DMS 273 (cell line): ENCODE measurements around the gene ACAP2.
"Not testable (repeated sequence)": the region's sequence is repeated elsewhere in the genome, so short reads cannot be mapped to it uniquely, and the experiment has no call there.

Experiments used
- DNase-seq: peaks from one replicate; lab custom pipeline; 2025; ENCODE audit not compliant: unreplicated experiment; lab: John Stamatoyannopoulos, UW

The ACAP2 gene

DNA sequence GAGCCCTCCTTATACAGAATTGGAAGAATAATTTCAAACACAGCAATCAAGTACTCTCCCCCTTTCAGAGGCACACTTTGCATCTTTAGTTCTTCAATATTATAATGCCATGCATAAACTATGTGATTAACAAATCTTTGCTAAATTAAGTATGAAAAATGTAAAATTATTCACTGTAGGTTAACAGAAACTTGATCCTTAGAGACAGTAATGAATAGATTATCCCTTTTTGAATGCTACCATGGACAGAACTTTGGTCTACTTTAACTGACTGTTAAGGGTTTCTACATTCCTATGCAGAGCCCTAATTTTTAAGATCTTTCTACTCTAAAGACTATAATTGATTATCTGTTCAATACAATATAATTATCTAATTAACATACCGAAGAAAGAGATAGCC, 146.2 kb downstream of the ACAP2 start:
- DNase-seq = no peak

DNA sequence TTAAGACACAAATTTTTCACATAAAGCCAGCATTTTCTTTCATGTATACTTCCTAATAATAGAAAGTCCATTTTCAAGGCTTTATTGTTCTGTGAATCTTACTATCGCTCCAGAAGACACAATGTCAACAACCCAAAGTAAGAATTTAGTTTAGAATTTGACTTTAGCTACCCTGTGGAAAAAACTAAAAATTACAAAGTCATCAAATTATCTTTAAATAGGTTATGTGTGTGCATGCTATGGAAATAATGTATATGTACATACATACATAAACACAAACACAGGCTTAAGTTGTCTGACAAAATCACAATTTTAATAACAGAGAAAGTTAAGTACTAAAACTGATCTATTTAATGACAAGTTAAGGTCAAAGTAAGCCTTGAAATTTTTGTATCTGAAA, 151.7 kb downstream of the ACAP2 start:
- no peak for DNase-seq

DNA sequence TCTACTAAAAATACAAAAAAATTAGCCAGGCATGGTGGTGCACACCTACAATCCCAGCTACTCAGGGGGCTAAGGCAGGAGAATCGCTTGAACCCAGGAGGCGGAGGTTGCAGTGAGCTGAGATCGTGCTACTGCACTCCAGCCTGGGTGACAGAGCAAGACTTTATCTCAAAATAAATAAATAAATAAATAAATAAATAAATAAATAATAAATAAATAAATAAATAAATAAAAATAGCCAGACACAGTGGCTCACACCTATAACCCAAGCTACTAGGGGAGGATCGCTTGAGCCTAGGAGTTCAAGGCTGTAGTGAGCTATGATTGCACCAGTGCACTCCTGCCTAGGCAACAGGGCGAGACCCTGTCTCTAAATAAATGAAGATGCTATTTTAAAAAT, 152.2 kb downstream of the ACAP2 start:
- DNase-seq = not testable (repeated sequence)

DNA sequence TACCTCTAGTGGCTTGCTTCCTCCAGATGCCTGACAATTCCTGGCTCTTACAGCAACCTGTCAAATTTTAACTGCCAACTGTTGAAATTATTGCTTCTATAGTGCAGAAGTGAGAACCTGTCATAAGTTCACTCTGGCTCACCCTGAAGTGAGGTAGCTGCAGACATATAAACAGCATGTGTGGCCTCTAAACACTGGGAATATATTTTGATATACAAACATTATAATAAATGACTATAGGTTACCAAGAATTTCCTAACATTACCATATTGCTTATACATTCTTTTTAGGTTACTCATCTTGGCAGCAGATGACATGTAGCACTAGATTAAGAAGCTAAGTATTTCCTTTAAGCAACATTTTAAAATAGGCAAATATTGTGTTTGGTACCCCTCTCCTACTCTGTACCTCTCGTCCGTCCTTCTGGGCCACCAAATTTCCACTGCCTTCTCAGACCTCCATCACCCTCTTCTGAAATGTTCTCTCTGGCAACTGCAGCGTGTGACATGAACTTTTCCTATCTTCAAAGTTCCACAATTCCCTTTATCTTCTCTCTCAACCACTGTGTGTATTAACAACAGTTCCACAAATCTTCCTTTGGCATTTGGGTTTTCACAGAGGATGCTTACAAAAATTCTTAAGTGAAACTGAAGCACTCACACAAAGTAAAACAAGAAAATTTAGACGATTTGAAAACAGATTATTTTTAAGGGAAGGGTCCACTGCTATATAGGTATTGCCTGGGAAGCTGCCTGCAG, 156.5 kb downstream of the ACAP2 start:
- DNase-seq = no peak

DNA sequence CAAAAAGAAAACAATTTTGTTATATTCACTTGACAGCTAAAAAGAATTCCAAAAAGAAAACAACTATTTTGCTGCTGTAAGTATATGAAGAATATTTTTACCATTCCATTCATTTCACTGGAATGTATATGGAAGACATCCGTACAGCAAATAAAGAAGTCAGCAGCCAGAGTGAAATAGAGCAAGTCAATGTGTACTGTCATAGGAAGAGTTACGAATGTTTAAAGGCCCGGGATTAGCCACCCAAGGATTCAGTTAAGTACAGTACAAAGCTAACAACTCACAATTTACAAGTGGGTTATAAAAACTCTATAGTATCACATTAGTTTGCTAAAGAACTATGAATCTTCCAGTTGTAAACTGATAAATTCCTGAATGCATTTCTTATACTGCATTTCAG, 157.4 kb downstream of the ACAP2 start:
- DNase-seq = no peak

DNA sequence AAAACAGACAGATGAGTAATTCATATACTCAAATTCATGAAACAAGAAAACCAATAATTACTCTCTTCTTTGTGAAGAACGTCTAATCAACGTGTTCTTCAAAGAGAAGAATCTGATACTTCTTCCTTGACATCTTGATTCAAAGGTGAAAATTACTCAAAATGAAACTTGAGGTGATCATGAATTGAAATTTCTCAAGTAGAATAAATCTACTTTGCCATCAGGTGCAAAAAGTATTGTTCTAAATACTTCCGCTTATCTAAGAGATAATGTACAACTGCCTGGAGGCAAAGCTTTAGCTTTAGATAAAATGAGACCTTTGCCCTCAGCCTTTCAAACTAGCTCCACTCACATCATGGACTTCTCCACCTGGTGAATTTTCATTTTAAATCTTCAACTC, 158.0 kb downstream of the ACAP2 start:
- DNase-seq = no peak

DNA sequence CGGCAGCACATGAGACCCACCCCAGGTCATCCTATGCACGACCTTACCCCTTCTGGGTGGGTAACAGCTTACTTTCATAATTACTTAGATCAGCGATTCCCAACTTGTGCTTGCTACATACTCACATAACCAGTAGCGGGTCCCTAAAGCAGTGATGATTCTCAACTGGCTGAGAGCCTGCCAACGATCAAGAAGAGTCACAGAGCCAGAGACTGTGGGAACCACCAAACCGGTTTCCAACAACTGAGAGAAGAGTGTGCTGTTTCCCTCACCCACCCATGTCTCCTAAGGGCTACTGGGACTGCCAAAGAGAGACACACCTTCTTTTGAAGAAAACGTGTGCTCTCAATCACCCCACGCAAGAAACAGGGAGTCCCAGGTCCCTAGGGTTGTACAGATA, 159.9 kb downstream of the ACAP2 start:
- no peak for DNase-seq

DNA sequence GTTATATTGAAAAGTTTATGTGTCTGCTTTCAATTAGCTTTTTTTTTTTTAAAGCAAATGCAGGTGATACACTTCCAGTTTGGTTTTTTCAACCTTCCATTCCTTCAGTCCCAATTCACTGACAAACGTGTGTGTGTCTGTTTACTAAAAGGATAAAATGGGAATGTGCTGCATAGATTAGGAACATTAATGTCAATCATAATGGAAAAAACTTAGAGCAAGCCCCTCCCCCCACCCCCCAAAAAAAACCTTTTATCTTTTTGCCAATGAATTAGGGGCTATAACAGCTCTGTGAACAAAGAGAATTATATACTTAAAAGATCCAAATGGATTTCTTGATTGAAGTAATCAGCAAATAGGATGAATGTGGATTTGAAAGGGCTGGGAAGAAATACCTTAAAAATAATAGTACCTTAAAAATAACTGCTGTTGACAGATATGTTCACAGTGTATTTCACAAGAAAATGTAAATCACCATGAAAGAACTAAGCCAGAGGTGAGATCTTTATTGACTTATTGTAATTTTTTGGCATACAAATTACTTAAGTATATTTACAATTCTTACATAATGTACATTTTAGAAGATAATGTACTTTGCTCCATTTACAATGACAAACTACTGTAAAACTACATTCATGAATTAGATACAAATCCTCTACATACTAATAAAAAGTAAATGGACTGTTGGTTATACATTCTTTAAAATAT, 168.4 kb downstream of the ACAP2 start:
- DNase-seq = no peak

DNA sequence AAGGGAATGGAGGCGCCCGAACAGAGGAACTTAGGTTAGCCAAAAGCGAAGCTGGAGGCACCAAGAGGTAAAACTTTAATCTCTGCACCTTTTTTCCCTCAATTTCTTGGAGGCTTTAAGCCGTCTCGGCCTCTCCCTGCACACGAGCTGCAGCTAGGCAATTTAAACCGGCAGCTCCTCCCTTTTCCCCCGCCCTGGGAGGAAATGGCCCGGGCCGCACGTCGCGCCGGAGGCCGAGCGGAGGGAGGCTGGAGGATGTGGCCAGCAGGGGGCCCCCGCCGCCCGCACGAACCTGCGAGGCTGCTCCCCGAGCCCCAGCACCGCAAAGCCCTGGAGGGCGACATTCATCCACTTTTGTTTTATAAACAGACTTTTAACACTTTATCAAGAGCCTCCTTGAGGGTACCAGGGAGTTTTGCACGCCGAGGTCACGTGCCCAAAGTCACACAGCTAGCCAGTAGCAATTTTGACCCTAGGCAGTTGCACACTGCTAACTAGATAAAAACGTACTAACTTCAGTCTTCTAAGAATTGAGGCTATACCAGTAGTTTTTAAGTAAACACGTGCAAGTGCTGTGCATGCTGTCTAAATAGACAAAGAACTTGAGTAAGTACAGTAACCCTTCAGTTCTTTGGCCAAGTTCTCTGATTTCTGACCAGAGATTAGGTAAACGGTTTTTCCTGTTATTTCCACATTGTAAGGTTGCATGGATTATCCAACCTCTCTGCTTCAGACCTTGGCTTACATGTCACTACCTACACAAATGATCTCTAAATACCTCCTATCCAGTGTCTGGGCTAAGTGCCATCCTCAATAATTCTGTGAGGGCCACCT, 171.2 kb downstream of the ACAP2 start:
- peak; percentile 98 for DNase-seq

DNA sequence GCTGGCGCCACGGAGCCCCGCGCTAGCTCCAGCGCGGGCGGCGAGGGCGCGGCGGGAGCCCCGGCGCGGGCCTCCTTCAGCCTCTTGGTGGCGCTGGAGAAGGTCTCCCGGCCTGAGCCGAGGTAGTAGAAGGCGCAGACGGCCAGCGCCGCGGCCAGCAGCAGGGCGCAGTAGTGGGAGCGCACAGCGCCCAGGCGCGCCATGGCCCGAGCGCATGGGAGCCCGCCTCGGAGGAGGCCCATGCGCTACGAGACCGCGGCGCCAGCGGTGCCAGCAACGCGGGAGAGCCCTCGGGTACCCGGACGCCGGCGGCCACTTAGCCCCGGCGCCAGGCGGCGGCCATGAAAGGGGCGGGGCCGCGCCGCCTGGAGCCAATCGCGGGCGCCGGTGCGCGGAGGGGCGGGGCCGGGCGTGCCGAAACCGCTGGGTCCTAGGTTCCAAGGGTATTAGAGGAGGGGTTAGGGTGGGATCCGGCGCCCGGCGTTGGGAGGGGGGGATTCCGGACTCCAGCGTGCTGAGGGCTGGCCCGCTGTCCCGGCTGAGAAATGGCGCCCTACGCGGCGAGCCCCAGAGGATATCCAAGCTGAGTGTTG, 171.9 kb downstream of the ACAP2 start, which contains the start of gene XXYLT1:
Gene XXYLT1 (minus strand): TSS at position 343 of the 593 bp plus-strand sequence. CDS start 101 bp downstream, at position 242.
- DNase-seq = peak; percentile 98

DNA sequence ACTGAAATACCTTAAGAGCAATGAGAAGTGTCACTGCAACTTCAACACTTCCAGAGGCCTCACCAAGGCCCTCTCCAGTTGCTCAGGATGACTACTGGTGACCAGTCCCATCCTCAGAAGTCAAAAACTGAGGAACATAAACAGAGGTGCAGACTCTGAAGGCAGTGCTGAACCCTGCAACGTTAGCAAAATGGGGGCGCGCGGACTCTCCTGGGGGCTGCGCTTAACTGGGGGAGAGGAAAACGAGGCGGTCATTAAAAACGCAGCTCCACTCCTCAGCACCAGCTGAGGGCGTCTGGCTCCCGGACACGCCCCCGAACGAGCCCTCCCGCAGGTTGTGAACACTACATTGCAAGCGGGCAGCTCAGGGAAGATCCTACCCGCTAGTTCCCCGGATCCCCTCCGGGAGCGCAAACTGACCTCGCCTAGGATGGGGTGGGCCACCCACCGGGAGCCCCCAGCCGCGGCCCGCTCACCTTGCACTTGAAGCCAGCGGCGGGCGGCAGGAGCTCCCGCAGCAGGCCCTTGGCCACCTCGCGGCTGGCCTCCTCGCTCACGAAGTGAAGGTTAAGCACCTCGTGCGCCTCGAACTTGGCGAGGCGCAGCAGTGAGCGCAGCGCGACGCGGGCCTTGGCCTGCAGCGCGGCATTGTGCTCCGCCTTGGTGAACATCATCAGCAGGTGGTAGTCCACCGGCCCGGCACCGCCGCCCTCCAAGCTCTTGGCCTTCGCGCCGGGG, 172.6 kb downstream of the ACAP2 start:
- DNase-seq = peak; percentile 89

DNA sequence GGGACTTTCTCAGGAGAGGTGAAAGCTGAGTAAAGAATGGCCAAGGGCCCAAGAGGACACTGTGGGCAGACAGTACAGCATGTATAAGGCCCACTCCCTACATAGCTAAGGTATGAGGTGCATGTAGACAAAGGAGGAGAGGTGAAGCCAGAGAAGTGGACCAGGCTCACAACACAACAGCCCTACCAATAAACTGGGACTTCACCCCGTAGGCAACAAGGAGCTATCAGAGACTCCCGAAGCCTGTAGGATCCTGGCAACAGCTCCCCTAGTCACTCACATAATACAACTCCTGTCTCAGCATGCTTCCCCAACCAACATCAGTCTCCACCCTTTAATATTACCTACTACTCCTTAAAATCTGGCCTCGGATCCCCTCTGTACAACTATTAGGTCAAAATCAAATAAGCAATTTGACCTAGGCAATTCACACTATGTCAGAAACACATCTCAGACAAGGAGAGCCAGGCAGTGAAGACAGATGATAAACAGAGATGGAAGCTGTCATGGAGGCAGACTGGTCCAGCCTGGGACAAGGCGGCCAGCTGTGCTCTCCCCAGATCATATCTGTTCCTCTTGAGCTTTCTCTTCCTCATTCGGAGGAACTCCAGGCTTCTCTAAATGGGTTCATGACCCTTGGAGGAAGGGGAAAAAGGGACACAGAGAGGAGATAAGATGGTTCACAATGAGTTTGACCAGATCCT, 173.3 kb downstream of the ACAP2 start:
- peak; percentile 43 for DNase-seq

DNA sequence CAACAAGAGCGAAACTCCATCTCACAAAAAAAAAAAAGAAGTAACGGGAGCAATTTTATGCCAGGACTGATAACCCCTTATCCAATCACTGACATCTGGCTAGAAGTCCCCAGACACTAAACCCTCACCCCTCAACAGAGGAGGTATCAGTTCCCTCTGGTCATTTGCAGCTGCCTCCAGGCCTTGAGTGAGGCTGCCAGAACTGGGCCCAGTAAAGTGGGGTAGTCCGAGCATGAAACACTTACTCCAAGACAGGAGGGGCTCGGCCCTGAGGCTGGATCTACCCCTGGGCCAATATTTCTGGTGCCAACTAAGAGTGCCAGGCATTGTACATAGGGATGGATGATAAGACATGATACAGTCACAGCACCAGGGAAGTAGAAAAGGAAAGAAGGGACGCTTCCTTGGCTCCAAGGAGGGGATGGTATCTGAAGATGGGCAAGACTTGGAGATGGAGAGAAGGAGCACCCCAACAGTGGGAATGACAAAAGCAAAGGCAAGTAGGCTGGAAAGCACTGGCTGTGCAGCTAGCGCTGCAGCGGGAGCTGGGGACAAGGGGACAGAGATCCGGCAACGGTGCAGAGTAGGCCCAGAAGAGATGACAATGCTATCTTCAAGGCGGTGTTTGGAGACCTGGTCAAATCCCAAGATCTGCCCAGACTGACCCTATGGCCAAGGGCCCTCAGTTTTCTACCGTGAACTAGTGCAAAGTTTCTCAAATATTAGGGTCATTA, 174.1 kb downstream of the ACAP2 start:
- no peak for DNase-seq

DNA sequence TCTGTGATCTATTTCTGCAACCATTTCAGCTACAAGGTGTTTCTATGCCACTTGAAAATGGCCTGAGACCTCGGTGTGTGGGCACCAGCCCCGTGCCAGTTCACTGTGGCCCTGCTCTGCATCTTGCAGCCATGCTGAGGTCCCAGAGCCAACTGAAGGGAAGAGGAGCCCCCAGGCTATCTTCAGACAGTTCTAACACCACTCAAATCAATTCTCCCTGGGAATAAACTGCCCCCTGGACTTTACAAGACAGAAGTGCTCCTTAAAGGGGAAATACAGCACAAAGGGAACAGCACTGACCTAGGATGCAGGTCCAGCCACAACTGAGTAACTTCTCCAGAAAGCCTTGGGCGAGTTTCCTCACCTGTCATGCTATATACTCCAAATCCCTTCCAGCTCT, 175.7 kb downstream of the ACAP2 start:
- no peak for DNase-seq

DNA sequence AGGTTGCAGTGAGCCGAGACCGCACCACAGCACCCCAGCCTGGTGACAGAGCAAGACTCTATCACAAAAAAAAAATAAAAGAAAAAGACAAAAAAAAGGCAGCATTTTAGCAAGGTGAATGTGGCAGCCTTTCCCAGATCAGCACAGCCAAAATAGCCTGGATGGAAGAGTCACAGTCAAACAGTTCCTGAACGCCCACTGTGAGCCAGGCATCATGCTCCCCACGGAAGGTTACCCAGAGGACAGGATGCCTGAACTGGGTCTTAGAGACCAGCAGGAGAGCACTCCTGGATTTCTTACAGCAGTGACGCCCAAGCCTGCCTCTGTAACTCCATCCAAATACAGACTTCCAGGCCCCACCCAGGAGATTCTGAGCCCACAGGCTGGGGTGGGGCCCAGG, 176.4 kb downstream of the ACAP2 start:
- DNase-seq = no peak

DNA sequence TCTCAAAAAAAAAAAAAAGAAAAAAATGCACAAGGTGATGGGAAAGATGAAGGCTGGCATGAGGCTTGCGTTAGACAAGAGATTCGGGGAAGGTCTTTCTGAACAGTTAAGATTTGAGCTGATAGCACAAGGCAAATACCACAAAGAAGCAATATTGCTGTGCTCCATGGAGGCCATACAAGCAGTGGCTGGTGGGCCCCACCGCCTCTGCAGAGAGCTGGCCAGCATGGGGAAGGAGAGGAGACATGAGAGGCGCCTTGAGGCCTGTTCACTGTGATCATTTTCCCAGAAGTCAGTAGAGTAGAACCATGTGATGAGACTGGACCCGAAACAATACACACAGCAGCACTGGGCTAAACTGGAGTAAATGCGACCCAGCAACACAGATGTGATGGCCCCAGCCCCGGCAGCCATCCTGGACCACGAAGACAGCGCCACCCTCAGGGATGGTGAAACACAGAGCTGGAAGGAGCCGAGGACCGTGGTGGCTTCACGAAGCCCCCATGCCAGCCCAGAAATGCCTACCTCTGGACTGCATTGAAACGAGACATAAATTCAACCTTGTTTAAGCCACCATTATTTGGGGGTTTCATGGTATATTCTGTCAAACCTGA, 177.3 kb downstream of the ACAP2 start:
- DNase-seq = no peak

DNA sequence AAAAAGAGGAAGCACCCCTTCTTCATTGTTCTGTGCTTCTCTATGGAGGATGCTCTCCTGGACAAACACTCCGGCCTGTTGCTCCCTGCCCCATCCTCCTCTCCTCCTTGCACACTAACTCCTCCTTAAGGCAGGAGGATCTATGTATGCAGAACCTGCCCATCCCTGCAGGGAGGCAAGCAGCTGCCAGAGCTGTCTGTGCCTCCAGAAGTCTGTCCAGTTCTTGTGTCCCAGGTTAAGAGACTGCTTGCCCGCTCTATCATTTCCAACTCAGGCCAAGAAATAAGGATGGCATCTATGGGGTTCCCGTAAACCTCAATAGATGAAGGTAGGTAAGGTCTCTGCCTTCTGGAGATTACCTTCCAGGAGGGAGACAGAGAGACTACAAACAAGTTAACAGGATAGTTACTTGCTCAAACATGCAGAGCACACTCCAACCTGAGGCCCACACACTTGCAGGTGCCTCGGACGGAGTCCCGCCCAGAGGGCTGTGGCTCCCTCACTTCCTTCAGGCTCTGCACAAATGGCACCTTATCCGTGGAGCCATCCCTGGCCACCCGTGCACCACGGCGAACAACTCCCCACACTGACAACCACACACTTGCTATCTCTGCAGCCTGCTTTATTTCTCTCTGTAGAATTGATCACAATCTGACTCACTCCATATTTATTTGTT, 178.8 kb downstream of the ACAP2 start:
- DNase-seq = no peak

DNA sequence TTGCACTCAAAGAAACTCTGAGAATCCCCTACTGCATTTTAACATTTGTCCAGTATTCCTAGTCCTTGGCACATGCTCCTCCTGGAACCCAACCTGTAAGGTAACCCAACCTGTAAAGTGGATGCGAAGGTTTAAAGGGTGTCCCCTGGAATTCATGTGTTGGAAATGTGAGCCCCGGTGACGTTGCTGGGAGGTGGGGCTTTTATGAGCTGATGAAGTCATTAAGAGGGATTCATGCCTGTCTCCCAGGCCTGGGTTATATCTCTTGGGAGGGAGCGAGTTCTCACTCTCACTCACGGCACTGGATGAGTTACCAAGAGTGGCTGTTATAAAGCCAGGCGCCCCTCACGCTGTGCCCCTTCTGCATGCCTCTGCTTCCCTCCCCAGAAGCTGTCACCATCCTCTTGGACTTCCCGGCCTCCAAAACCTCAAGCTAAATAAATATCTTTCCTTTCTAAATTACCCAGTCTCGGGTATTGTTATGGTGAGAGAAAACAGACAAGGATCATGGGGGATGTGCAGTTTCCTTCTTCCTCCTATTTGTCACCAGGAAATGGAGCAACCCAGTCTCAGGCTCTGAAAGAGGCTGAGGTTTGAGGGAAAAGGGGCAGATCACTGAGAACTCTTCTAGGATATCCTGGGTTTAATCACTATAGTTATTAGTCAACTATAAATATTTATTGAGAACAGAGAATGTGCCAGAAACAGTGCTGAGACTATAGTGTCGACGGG, 179.5 kb downstream of the ACAP2 start:
- no peak for DNase-seq
